CD4-positive, alpha-beta T cell (primary cell): Measurements from ENCODE around the gene MDM2. TPM values are rescaled to one million over a fixed set of nuclear protein-coding genes. Genes with fewer than 3 reads are reported as not detected.

Experiments
- ATAC-seq: fragments of 200-7000 bp; cut with Tn5 transposase; one replicate; pipeline ENCODE4 v1.10.0; 2022; ENCODE audit warnings: mild to moderate bottlenecking; ENCODE audit not compliant: poor library complexity
- CTCF ChIA-PET: fragments of 350-600 bp; sonication (Branson Sonifier 250); formaldehyde crosslinking; loops from one replicate; lab custom pipeline; 2021; ENCODE audit warnings: antibody characterized with exemption, inconsistent platforms; lab: Charles Lee
- POLR2A ChIA-PET: fragments of 350-600 bp; sonication (Branson Sonifier 250); formaldehyde crosslinking; loops from one replicate; lab custom pipeline; 2021; ENCODE audit warnings: antibody characterized with exemption, inconsistent platforms; lab: Charles Lee
- DNase-seq, 14 experiments: peaks; one replicate each; pipeline ENCODE4 v3.0.0-alpha.2; 2013 to 2020; ENCODE audit warnings: mixed read lengths in 2 of 14
- H3K27ac ChIP-seq, 2 donors: one replicate each; pipeline versions ENCODE4 v1.5.1 to v1.7.0; 2013; ENCODE audit warnings: low read length in 2 of 2, low read depth in 1 of 2, mild to moderate bottlenecking in 1 of 2
- H3K27me3 ChIP-seq, 2 experiments: 1 replicate in 1 of 2; 2 replicates in 1 of 2; pipeline versions ENCODE4 v1.6.1 to v1.7.0; 2013; ENCODE audit warnings: low read length in 2 of 2, control low read depth in 1 of 2, mild to moderate bottlenecking in 1 of 2, moderate library complexity in 1 of 2; ENCODE audit not compliant: insufficient read depth in 2 of 2, control insufficient read depth in 1 of 2
- H3K36me3 ChIP-seq: one replicate; pipeline ENCODE4 v1.6.1; 2013; ENCODE audit warnings: low read length, control low read depth; ENCODE audit not compliant: insufficient read depth
- H3K4me1 ChIP-seq: one replicate; pipeline ENCODE4 v1.6.1; 2013; ENCODE audit warnings: low read length, control low read depth; ENCODE audit not compliant: insufficient read depth
- H3K4me3 ChIP-seq: one replicate; pipeline ENCODE4 v1.5.1; 2013; ENCODE audit warnings: mild to moderate bottlenecking, low read length, moderate library complexity
- H3K9me3 ChIP-seq, 2 experiments: 1 replicate in 1 of 2; 2 replicates in 1 of 2; pipeline versions ENCODE4 v1.6.1 to v1.7.0; 2013; ENCODE audit warnings: low read length in 2 of 2, mild to moderate bottlenecking in 2 of 2, control low read depth in 1 of 2, moderate library complexity in 1 of 2; ENCODE audit not compliant: control insufficient read depth in 1 of 2, insufficient read depth in 1 of 2
- H3K27ac Mint-ChIP-seq: one replicate; pipeline ENCODE4 v1.8.0; 2020; ENCODE audit warnings: mixed read lengths
- H3K27me3 Mint-ChIP-seq: one replicate; pipeline ENCODE4 v1.8.0; 2021; ENCODE audit warnings: mixed read lengths
- H3K36me3 Mint-ChIP-seq: one replicate; pipeline ENCODE4 v1.8.0; 2021; ENCODE audit warnings: low read depth, mixed read lengths
- H3K4me1 Mint-ChIP-seq: one replicate; pipeline ENCODE4 v1.8.0; 2021; ENCODE audit warnings: low read depth, mixed read lengths
- H3K4me3 Mint-ChIP-seq: one replicate; pipeline ENCODE4 v1.8.0; 2020; ENCODE audit warnings: mild to moderate bottlenecking, mixed read lengths
- H3K9me3 Mint-ChIP-seq: one replicate; pipeline ENCODE4 v1.8.0; 2020; ENCODE audit warnings: mixed read lengths
- intact Hi-C, 2 experiments: fragments of 100-400 bp; cut with DNase I in 1 of 2; cut with micrococcal nuclease in 1 of 2; formaldehyde crosslinking; loops; one replicate each; pipeline versions ENCODE4 v1.15.1 to v1.9.0; 2023 to 2025; cut with DNase I, micrococcal nuclease
- total RNA-seq, 174 experiments: library from RNA in 2 of 174; stranded (reverse) in 2 of 174; gene quantifications; one replicate each; pipeline ENCODE4 v1.2.3 and lab custom pipeline; 2021 to 2026
- TF ChIP-seq, protein P1 (sequence below): fragments of 200-600 bp; IDR thresholded peaks from one replicate; pipeline ENCODE4 v1.8.0; 2022; ENCODE audit warnings: antibody characterized with exemption, mild to moderate bottlenecking

MDM2 gene
- total RNA-seq, 2 experiments from 2014 or later, result 90.8 TPM

DNA sequence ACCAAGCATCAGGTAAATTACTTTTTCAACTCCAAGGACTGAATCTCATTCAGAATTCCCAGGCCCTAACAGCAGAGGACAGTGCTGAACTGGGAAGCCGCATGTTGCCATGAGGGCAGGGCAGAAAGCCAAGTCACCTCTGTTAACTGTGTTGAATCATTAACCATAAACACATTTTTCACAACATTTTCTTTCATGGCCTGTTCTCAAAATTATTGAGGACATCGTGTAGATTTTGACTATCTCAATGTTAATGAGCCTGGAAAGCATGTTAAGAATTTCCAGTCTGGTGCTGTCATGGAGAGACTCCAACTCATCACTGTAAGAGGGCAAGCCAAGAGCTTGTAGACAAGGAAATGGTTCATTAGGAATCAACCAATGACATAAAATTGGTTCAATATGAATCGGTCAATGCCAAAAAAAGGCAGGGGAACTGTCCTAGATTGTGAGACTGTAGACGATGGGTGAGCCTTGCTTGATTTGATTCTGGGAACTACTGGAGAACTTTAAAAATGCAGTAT is 91.3 kb downstream of the MDM2 start:
- Histone ChIP-seq H3K27ac (no peak overlapping the region), H3K4me1 (no peaks in the 10 kb centered on the region), H3K36me3 (no peaks in the 10 kb centered on the region), H3K9me3 (no peaks in the 10 kb centered on the region), H3K4me3 (no peak overlapping the region), H3K27me3 (no peaks in the 10 kb centered on the region)
- DNase-seq, result no peak
- Mint-ChIP-seq H3K4me1 (no peaks in the 10 kb centered on the region), H3K36me3 (no peaks in the 10 kb centered on the region), H3K4me3 (no peak overlapping the region), H3K27me3 (no peaks in the 10 kb centered on the region), H3K9me3 (no peaks in the 10 kb centered on the region), H3K27ac (no peak overlapping the region)
- intact Hi-C loops, result no loop called here
- no peak for ATAC-seq
- ChIA-PET CTCF (no interaction called here), POLR2A (no interaction called here)
- TF ChIP-seq, protein P1, sequence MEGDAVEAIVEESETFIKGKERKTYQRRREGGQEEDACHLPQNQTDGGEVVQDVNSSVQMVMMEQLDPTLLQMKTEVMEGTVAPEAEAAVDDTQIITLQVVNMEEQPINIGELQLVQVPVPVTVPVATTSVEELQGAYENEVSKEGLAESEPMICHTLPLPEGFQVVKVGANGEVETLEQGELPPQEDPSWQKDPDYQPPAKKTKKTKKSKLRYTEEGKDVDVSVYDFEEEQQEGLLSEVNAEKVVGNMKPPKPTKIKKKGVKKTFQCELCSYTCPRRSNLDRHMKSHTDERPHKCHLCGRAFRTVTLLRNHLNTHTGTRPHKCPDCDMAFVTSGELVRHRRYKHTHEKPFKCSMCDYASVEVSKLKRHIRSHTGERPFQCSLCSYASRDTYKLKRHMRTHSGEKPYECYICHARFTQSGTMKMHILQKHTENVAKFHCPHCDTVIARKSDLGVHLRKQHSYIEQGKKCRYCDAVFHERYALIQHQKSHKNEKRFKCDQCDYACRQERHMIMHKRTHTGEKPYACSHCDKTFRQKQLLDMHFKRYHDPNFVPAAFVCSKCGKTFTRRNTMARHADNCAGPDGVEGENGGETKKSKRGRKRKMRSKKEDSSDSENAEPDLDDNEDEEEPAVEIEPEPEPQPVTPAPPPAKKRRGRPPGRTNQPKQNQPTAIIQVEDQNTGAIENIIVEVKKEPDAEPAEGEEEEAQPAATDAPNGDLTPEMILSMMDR, result no peak

DNA sequence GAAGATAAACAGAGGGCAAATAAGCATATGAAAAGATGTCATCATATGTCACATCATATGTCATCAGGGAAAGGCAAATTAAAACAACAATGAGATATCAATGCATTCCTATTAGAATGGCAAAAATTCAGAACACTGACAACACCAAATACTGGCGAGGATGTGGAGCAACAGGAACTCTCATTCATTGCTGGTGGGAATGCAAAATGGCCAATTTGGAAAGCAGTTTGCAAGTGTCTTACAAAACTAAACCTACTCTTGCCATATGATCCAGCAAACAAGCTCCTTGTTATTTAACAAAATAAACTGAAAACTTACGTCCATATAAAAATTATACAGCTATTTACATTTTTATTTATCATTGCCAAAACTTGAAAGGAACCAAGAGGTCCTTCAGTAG is 92.3 kb downstream of the MDM2 start:
- Mint-ChIP-seq H3K27ac (no peak overlapping the region), H3K9me3 (no peaks in the 10 kb centered on the region), H3K4me3 (no peak overlapping the region), H3K4me1 (no peaks in the 10 kb centered on the region), H3K27me3 (no peaks in the 10 kb centered on the region), H3K36me3 (no peaks in the 10 kb centered on the region)
- DNase-seq (no peak), ATAC-seq (no peak)
- no peak overlapping the region for H3K4me3 ChIP-seq
- ChIA-PET CTCF (no interaction called here), POLR2A (no interaction called here)
- H3K4me1 ChIP-seq, result no peaks in the 10 kb centered on the region
- no peaks in the 10 kb centered on the region for H3K36me3 ChIP-seq
- TF ChIP-seq, protein P1, result no peak
- H3K27ac ChIP-seq, result no peak overlapping the region
- no peaks in the 10 kb centered on the region for H3K27me3 ChIP-seq
- no peaks in the 10 kb centered on the region for H3K9me3 ChIP-seq
- intact Hi-C loops, result no loop called here

Other genes with a start within 250 kb of the MDM2 start
- gene RAP1B, start 197.3 kb upstream of the MDM2 start, total RNA-seq, result 100 to 1,000 TPM; 256 to 261 TPM
- 10 to 100 TPM; 37.2 to 38.7 TPM for gene NUP107, start 121.2 kb upstream of the MDM2 start, total RNA-seq
- 1 to 10 TPM; 3.5 to 6.1 TPM for gene SLC35E3, start 62.0 kb upstream of the MDM2 start, total RNA-seq
- gene CPM, start 125.0 kb downstream of the MDM2 start, total RNA-seq, result 1 to 10 TPM; 1.9 to 2.2 TPM